G401.6 (cell line): Measurements from ENCODE around the gene CAMK2D.
A peak's percentile ranks its signal among the peaks of the same experiment; 100 is the strongest.
"Not testable (repeated sequence)": the region's sequence is repeated elsewhere in the genome, so short reads cannot be mapped to it uniquely, and the experiment has no call there.

Source experiments
- FAIRE-seq: peaks from 2 replicates; lab custom pipeline; 2012; peaks lifted over from hg19 to GRCh38; lab: Jason Lieb, UNC

Gene CAMK2D

DNA sequence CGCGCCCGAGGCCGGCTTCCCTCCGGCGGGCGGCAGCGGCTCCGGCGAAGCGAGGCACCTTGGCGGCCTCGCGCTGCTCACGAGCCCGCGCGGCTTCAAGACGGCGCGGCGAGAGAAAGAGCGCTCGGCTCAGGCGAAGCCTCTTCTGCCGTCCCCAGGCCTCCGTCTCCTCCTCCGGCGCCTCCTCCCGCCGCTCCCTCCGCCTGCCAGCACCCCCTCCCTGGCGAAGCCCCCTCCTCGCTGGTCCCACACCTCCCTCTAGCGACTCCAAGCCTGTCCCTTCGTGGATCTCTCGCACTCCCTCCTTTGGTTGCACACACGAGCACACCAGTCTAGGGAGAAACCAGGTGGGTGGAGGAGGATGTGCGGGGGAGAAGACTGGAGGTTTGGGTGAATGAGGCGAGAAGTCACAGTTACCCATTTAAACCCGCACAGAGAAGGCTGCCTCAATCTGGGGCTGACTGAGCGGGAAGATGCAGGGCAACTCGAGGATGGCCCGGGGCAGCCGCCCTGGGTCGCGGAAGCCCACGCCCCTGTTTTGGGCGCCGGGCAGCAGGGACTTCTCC, at the start of gene CAMK2D:
Gene CAMK2D, minus strand, starts transcription at position 119 of the 566 bp plus-strand sequence. CDS start 670 bp downstream, outside the sequence.
- peak; percentile 79 for FAIRE-seq

DNA sequence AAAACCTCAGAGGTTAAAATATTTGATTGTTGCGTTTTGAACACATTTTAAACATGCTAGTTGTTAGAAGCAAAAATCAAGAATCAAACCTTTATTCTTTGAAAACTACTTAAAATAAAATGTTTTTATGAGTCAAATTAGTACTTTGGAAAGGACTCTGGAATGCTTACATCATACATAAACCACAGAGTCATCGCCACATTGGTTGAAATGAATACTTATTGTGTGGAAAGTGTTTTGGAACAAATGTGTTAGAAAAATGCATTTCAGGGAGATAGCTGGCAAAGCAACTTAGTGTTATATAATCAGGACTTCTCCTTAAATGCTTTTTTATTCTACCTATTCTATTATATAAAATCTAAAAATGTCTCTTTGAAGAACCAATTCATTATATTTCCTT, 49.4 kb upstream of the CAMK2D start:
- FAIRE-seq, result no peak

DNA sequence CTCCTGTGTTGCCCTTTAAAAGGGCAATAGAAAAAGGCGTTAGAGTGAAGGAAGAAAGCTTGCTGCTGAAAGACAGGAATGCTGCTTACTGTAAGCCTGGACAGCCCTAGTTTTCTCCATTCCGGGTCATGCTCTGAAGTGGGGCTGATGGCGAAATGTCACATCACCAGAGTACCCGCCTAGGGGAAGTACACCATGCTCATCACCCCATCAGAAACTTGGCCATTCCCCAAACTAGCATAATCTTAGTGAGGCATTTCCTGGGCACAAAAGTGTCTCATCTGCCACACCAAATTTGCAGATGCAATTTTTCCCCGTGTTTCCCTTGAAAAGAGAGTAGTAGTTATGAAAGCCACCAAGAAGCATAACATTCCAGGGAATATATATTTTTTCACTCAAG, 47.8 kb upstream of the CAMK2D start:
- FAIRE-seq, result no peak

DNA sequence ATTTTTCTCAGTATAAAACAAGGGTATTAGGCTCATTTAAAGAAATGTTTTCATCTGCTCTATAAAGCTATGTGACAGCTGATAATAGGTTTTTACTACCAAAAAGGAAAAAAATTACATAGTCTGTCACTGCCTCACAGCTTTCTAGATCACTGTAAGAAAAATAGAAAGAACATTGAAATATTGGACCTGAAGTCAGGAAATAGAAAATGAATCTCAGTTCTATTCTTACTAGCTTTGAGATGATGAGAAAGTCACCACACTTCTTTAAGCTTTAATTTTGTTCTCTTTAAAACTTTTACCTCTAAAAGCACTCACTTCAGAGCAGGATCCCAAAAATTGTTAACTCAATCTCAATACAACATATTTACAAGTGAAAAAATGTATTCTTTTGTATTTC, 45.3 kb upstream of the CAMK2D start:
- no peak for FAIRE-seq

DNA sequence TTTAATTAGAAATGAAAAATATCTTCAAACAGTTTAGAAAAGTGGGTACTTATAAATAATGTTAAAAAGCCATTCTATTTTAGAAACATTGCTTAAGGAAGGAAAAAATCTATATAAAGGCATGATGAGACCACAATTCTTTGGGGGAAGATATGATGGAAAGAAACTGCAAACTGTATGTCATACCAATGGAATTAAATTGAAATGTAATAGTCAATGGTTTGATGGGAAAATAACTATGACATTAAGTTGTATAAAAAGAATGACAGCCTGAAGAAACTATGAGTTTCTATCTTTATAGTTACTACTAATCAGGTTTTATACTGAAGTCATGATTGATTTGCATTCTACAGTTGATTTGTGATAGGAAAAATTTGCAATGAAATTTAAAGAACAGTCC, 40.3 kb upstream of the CAMK2D start:
- no peak for FAIRE-seq

DNA sequence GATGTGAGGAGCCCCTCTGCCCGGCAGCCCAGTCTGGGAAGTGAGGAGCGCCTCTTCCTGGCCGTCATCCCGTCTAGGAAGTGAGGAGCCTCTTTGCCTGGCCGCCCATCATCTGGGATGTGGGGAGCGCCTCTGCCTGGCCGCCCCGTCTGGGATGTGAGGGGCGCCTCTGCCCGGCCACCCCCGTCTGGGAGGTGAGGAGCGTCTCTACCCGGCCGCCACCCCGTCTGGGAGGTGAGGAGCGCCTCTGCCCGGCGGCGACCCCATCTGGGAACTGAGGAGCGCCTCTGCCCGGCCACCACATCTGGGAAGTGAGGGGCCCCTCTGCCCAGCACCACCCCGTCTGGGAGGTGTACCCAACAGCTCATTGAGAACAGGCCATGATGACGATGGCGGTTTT, 34.8 kb upstream of the CAMK2D start:
- not testable (repeated sequence) for FAIRE-seq

DNA sequence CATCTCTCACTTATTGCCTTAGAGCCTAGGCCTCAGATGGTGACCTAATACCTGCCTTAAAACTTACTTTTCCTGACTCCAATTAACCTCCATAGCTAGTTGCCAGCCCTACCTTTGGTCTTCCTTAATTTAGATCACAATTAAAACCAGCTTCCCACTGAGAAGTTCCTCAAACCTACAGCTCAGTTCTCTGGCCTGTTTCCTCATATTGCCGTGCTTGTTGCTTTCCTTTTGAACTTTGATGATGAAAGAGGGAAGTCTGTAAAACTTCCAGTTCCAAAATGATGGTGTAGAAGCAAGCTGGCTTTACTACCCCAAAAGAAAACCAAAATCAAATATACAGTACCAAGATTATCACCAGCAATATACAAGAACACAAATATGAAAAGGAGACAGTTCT, 28.9 kb upstream of the CAMK2D start:
- no peak for FAIRE-seq

DNA sequence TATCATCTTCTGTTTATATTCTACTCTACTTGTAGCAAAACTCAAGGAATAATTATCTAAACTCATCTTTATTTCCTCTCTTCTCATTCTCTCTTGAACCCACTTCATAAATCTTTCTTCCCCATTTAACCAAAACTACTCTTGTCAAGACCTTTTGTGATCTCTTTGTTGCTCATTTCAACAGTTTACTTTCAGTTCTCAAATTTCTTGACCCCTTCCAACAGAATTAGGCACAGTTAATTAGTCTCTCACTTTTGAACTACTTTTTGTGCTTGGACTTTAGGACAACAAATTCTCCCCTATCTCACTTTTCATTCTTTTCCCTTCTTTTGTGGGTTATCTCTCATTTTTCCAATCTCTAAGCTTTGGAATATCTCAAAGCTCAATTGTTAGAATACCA, 27.4 kb upstream of the CAMK2D start:
- no peak for FAIRE-seq

DNA sequence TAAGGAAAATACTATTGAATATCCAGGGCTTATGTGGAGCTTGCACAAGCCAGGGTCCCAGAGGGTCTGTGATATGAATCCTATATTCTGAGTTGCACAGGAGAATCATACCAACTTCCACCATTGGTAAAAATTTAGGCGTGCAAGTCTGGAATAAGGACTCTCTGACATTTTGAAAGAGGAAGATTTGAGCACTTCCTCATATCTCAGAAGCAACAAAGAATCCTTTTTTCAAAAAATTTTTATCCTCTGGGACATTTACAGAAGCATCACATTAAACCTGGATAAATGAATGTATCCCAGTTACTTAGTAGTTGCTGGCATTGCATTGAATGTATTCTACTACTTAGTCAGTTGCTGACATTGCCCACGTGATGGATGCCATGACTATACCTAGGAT, 24.2 kb upstream of the CAMK2D start:
- no peak for FAIRE-seq

DNA sequence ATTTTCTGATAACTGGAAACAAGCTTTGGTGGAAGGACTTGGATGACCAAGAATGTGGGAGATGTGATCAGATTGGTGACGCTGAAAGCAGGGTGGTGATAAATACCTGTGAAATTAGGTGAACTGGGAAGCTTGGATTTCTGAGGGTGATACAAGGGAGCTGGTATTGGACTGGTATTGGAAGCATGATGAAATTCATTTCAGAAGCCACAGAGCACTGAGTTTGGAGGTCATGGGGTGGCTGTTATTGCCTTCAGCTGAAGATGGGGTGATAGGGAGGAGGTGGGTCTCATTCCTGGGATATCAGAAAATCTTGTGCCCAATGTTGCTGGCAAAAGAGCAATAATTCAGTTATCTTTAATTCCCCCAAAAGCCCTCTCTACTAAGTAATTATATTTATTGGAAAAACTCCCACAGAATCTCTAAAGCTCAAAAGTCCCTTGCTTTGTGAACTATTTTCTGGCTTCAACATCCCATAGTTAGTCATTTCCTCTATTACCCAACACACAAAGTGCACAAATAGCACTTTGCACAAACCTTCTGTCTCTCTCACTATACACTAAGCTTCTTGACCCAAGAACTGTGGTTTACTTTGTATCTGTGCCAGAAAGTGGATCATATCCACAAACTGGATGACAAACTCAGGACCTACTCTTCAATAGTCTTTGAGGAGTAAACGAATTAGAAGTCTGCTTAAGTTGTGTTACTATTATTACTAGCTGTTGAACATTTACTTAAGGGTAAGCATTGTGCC, 23.1 kb upstream of the CAMK2D start:
- FAIRE-seq, result no peak

DNA sequence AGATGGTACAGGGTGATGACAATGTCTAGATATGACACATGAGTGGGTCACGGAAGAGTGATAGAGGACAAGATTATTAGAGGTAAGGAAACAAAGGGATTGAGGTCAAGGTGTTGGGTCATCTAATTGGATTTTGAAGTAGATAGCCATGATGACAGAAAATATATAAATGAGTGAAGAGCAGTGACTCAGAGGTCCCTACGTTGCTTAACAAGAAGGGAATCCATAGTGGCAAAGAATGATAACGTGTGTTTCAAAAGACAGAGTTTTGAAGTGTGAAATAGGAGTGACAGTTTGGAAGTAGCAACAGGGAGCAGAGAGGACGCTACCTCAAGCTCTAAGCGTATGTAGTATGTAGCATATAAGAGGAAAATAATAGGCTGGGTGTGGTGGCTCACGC, 22.2 kb upstream of the CAMK2D start:
- no peak for FAIRE-seq

DNA sequence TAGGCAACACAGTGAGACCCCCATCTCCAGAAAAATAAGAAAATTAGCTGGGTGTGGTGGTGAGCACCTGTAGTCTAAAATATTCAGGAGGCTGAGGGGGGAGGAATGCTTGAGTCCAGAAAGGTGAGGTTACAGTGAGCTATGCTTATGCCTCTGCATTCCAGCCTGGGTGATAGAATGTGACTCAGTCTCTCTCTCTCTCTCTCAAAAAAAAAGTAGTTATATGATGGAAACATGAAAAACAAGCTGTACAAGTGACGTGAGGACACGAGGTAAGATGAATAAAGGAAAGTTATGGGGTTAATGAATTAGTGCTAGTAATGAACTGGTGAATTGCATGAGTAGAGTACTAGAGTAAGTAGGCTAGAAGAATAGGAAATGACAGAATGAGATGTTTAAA, 21.8 kb upstream of the CAMK2D start:
- no peak for FAIRE-seq

DNA sequence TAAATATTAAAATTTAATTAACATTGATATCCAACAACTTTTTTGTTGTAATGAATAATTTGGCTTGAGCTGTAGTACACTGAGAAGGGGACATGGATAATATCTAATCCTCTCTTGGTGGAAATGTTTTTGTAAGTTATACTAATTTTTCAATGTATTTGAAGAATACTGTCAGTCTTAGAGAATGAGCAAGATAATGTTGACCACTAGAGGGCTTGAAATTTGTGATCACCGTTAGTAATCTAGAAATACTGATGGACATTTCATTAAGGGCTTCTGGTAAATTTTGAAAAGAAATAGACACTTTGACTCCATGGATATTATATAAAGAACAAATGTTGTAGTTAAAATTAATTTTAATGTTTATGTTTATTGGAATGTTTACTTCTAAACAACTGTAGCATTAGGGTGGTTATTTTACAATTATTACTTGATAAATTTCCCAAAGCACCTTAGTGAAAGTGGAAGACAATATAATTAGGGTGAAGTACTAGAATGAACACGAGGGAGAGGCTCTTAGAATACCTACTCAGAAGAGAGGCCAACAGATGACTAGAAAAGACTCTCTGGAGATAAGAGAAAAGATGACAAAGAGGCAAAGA, 20.0 kb upstream of the CAMK2D start:
- peak; percentile 93 for FAIRE-seq

DNA sequence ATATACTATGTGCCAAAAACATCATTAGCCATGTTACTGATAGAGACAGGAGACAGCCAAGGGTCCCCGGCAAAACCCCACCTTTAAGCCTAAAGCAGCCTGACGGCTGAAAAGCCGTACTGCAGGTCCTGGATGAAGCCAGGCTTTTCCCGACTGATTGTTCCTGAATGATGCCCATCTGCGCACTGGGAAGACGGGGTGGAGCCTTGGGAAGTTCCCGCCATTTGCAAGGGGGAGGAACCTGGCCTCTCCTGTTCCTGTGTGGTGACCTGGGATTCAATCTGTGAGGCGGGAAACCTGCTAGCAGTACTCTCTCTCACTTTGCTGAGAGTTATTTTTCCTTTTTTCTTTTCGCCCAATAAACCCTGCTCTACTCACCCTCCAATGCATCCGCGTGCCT, 15.1 kb upstream of the CAMK2D start:
- FAIRE-seq, result no peak

DNA sequence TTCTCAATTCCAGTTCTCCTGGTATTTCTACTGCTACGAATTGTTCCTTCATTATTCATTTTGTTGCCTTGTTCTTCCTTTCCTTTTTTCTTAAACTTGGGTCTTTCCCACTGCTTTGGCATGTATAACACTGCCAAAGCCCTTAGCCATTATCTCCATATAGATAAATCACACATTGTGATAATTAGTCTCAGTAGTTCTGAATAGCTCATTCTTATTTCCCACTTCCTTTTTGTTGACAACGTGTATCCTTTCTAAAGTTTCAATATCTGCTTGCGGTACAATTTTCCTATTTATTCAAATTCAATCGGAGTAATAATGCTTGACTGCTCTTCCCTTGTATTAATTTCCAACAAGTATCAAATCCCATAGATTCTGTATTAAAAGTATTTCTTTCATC, 14.5 kb upstream of the CAMK2D start:
- FAIRE-seq, result no peak

DNA sequence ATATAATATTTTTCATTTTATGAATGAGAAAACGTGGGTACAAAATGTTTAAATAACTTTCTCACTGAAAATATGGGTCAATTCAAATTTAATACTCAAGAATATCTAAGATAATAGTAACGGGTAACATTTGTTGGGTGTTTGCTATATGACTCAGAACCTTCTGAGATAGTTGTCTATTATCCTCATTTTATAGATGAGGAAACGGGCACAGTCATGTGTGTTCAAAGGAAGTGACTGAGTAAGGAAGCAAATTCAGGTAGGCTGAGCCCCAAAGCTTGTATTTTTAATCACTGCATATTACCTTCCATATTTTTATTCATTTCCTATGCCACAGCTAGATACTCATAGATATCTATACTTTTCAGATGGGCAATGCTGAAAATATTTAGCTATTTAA, 12.2 kb upstream of the CAMK2D start:
- no peak for FAIRE-seq

DNA sequence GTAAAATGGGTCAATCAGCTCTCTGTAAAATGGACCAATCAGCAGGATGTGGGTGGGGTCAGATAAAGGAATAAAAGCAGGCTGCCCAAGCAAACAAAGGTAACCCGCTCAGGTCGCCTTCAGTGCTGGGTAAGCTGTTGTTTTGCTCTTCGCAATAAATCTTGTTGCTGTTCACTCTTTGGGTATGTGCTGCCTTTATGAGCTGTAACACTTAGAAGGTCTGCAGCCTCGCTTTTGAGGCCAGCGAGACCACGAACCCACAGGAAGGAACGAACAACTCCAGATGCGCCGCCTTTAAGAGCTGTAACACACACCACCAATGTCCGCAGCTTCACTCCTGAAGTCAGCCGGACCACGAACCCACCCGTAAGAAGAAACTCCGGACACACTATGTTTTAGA, 11.5 kb upstream of the CAMK2D start:
- FAIRE-seq, result no peak

DNA sequence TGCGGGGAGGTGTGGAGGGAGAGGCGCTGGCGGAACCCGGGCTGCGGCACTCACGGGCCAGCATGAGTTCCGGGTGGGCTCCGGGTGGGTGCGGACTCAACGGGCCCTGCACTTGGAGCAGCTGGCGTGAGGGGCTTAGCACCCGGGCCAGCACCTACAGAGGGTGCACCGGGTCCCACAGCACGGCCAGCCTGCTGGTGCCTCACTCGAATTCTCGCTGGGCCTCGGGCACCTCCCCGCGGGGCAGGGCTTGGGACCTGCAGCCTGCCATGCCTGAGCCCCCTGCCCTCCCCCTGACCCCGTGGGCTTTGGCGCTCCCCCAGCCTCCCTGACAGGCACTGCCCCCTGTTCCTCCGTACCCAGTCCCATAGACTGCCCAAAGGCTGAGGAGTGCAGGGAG, 10.8 kb upstream of the CAMK2D start:
- FAIRE-seq, result no peak

DNA sequence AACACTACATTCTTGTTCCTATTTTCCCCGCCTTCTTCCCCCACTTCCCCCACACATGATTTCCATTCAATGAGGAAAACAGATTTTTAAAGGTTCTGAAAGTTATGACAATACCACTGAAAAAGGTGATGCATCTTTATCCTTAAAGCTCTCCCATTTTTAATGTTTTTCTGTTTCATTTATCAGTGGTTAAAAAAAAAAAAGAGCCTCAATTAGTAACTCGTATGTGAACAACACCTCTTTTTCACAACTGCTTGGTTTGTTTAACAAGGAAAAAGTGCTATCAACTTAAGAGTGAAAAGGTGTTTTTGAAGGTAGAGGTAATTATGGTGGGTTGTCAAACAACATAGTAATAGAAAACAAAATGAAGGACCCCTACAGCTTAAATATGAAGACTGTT, 8.2 kb upstream of the CAMK2D start:
- no peak for FAIRE-seq

DNA sequence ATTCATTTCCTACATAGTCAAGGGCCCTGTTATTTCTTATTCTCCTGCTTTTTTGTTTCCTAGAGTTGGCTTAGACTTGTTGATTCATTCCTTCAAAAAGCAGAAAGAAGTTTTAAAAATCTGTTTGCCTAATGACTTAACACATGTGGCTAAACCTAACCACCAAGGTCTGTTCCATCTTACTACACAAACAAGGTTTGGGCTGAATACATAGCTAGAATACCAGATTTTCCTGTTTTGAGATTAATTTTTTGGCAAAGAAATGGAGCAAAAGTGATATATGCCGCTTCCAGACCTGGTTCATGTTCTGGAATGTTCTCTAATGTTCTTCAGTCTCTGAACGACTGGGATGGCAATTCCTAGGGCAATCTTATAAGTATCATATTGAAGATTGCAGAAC, 7.4 kb upstream of the CAMK2D start:
- FAIRE-seq, result no peak

DNA sequence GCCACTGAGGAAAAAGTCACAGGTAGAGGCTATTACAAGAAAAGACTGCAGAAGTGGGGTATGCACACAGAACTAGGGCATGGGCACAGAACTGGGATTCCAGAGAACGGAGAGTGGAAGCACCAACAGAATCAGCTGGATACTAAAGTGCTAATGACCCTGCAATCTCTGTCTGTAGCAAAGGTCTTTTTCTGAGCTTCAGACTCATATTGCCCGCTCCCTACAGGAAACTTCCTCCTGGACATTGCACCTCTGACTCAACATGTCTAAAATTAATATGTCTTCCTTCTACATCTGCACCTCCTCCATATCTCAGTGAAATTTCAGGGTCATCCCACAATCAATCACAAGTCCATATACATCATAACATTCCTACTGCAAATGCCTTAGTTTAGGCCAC, 5.3 kb upstream of the CAMK2D start:
- FAIRE-seq, result no peak

DNA sequence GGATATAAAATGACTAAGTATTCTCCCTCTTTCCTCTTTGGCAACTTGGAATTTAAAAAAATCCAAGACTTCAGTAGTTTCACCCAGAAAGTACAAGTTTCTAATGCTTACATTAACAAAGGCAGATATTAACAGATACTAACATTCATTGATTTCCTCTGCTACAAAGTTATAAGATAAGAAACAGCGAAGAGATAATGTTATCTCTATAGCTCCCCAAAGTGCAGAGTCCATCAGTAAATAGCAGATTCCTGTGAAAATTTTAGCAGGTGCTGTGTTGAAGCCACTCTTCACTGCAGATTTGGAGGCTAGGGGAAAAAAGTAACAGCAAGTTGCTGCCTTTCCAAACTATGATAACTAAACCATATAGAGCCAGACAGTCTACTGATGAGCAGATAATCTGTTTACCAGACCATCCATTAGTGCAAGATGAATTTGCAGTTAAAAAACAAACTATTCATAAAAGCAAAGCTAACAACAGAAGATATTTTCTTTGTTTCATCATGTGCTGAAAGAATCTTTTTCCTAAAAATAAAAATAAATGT, 3.3 kb upstream of the CAMK2D start:
- no peak for FAIRE-seq

DNA sequence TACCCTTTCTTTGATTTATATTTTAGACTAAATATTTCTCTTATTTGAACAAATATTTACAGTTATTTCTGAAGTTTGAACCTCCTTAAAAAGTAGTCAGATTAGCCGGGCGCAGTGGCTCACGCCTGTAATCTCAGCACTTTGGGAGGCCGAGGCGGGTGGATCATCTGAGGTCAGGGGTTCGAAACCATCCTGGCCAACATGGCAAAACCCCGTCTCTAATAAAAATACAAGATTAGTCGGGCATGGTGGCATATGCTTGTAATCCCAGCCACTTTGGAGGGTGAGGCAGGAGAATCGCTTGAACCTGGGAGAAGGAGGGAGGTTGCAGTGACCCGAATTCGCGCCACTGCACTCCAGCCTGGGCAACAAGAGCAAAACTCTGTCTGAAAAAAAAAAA, 2.4 kb upstream of the CAMK2D start:
- FAIRE-seq, result not testable (repeated sequence)

DNA sequence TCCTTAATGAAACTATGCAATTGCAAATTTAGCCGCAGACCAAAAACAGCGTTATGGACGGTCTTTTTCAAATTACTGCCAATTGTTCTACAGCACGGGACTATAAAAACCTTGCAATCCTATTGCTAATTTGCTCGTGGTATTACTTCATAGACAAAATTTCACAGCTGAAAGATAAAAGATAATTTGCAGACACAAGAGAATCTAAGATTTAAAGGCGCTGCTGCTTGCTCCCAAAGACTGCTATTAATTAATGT, 1.4 kb upstream of the CAMK2D start:
- FAIRE-seq, result no peak
